Effector memory CD8-positive, alpha-beta T cell (primary cell): Measurements from ENCODE around the gene MTREX.

Experiments used
- ATAC-seq: fragments of 150-1000 bp; cut with Tn5 transposase; replicated peaks from 2 replicates; pipeline ENCODE4 v1.10.0; 2021; ENCODE audit warnings: mild to moderate bottlenecking, moderate library complexity
- DNase-seq, 3 experiments: peaks; one replicate each; pipeline ENCODE4 v3.0.0; 2021
- H3K27ac Mint-ChIP-seq, 2 donors: one replicate each; pipeline ENCODE4 v1.8.0; 2022; ENCODE audit warnings: mild to moderate bottlenecking in 2 of 2, mixed read lengths in 2 of 2, moderate library complexity in 2 of 2
- H3K27me3 Mint-ChIP-seq, 2 donors: one replicate each; pipeline ENCODE4 v1.8.0; 2022; ENCODE audit warnings: mixed read lengths in 2 of 2
- H3K36me3 Mint-ChIP-seq: one replicate; pipeline ENCODE4 v1.8.0; 2022; ENCODE audit warnings: mild to moderate bottlenecking, moderate library complexity, mixed read lengths; ENCODE audit not compliant: insufficient read depth
- H3K4me1 Mint-ChIP-seq, 2 donors: one replicate each; pipeline ENCODE4 v1.8.0; 2022; ENCODE audit warnings: low read depth in 2 of 2, mixed read lengths in 2 of 2
- H3K4me3 Mint-ChIP-seq, 2 donors: one replicate each; pipeline ENCODE4 v1.8.0; 2022; ENCODE audit warnings: mild to moderate bottlenecking in 2 of 2, mixed read lengths in 2 of 2, moderate library complexity in 2 of 2
- H3K9me3 Mint-ChIP-seq, 2 donors: one replicate each; pipeline ENCODE4 v1.8.0; 2022; ENCODE audit warnings: mixed read lengths in 2 of 2

Gene MTREX

GRCh38 chr5:55407059-55407684 lies 99.4 kb downstream of the MTREX start:
- Mint-ChIP-seq H3K4me3 (no peak overlapping the region), H3K4me1 (peaks cover 0 to 3% of the 10 kb centered on the region in 2 donors), H3K27ac (peak overlapping the region in 1 of 2 donors; percentile 49), H3K36me3 (peaks cover 53% of the 10 kb centered on the region), H3K9me3 (no peaks in the 10 kb centered on the region), H3K27me3 (no peaks in the 10 kb centered on the region)
- no peak for ATAC-seq
- DNase-seq: no peak

DNA sequence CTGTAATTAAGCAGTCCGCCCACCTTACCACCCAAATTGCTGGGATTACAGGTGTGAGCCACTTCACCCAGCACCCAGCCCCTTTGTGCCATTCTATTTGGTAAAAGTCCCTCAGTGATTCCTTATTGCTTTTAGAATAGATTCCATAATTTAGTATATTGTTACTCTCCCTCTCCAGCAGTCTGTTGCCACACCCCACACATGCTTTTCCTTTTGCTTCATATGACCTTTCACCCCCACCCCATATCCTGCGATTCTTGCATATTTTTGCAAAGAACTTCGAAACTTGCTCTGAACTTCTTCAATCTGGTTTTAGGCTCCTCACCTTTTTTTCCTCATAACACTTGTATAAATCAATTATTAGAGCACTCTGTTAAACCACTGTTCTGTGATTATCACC lies 100.2 kb downstream of the MTREX start:
- no peak for ATAC-seq
- peak overlapping the region in 1 of 2 donors; percentile 49 for H3K27ac Mint-ChIP-seq
- H3K4me1 Mint-ChIP-seq: peaks cover 0 to 3% of the 10 kb centered on the region in 2 donors
- H3K27me3 Mint-ChIP-seq: no peaks in the 10 kb centered on the region
- DNase-seq: no peak
- peaks cover 51% of the 10 kb centered on the region for H3K36me3 Mint-ChIP-seq
- no peaks in the 10 kb centered on the region for H3K9me3 Mint-ChIP-seq
- H3K4me3 Mint-ChIP-seq: no peak overlapping the region

DNA sequence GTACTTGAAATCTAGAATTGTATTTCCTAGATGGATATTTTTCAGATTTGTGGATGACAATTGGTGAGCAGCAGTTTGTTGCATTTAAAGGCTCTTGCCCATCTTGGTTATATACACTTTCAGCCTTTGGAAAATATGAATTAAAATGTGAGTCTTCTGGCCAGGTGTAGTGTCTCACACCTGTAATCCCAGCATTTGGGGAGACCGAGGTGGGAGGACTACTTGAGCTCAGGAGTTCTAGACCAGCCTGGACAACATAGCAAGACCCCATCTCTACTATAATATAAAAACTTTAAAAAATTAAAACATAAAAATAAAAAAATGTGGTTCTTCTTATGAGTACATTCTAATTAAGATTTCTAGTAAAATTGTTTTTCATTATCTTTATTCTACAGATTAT lies 102.0 kb downstream of the MTREX start:
- H3K27ac Mint-ChIP-seq: no peak overlapping the region
- H3K4me1 Mint-ChIP-seq: peaks cover 0 to 3% of the 10 kb centered on the region in 2 donors
- no peak overlapping the region for H3K4me3 Mint-ChIP-seq
- no peaks in the 10 kb centered on the region for H3K27me3 Mint-ChIP-seq
- H3K36me3 Mint-ChIP-seq: peaks cover 53% of the 10 kb centered on the region
- DNase-seq (no peak), ATAC-seq (no peak)
- H3K9me3 Mint-ChIP-seq: no peaks in the 10 kb centered on the region

DNA sequence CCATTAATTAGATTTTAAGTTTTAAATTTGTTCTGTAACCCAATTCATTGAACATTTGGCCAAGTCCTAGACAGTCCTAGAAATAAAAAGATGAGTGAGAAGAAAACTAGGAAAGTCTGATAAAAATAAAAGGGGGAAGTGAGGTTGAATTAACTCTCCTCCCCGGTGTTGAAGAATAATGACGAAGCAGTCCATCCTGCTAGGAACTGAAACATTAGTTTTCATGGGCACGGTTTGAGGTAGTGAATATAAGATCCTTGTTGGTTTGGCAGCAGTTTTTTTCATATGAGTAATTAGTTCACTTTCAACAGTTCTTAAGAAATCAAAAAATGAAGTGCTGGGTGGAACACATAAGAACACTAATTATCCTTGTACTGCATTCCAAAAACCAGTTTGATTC lies 103.1 kb downstream of the MTREX start:
- peaks cover 0 to 3% of the 10 kb centered on the region in 2 donors for H3K4me1 Mint-ChIP-seq
- H3K4me3 Mint-ChIP-seq: no peak overlapping the region
- ATAC-seq (no peak), DNase-seq (no peak)
- peaks cover 56% of the 10 kb centered on the region for H3K36me3 Mint-ChIP-seq
- no peak overlapping the region for H3K27ac Mint-ChIP-seq
- no peaks in the 10 kb centered on the region for H3K9me3 Mint-ChIP-seq
- no peaks in the 10 kb centered on the region for H3K27me3 Mint-ChIP-seq

- Mint-ChIP-seq H3K4me1 (peaks cover 0 to 3% of the 10 kb centered on the region in 2 donors), H3K4me3 (no peak overlapping the region), H3K9me3 (no peaks in the 10 kb centered on the region), H3K27me3 (no peaks in the 10 kb centered on the region), H3K27ac (no peak overlapping the region), H3K36me3 (peaks cover 58% of the 10 kb centered on the region)
- DNase-seq: no peak
- ATAC-seq: no peak
Measured at GRCh38 chr5:55411876-55412275, 104.1 kb downstream of the MTREX start.

- H3K36me3 Mint-ChIP-seq: peaks cover 63% of the 10 kb centered on the region
- H3K27ac Mint-ChIP-seq: peak overlapping the region in 1 of 2 donors; percentile 22
- no peaks in the 10 kb centered on the region for H3K9me3 Mint-ChIP-seq
- ATAC-seq: no peak
- no peak for DNase-seq
- no peak overlapping the region for H3K4me3 Mint-ChIP-seq
- peaks cover 0 to under 1% of the 10 kb centered on the region in 2 donors for H3K4me1 Mint-ChIP-seq
- no peaks in the 10 kb centered on the region for H3K27me3 Mint-ChIP-seq
Measured at GRCh38 chr5:55413644-55414043, 105.9 kb downstream of the MTREX start.

DNA sequence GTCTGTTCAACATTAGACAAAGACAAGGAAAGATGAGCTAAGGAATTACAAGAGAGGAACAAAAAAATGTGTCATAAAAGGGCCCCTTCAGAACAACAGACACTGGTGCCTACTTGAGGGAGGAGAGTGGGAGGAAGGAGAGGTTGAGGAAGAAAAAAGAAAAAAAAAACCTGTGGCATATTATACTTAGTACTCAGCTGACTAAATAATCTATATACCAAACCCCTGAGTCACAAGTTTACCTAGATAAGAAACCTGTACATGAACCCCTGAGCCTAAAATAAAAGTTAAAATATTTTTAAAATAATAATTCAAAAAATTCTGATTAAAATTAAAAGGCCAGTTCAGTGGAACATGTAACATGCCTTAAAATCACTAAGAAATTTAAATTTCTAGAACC lies 107.3 kb downstream of the MTREX start:
- Mint-ChIP-seq H3K4me3 (no peak overlapping the region), H3K36me3 (peaks cover 57% of the 10 kb centered on the region), H3K9me3 (no peaks in the 10 kb centered on the region), H3K4me1 (peaks cover 0 to 5% of the 10 kb centered on the region in 2 donors), H3K27ac (peak overlapping the region in 1 of 2 donors; percentile 69), H3K27me3 (no peaks in the 10 kb centered on the region)
- ATAC-seq (no peak), DNase-seq (no peak)

DNA sequence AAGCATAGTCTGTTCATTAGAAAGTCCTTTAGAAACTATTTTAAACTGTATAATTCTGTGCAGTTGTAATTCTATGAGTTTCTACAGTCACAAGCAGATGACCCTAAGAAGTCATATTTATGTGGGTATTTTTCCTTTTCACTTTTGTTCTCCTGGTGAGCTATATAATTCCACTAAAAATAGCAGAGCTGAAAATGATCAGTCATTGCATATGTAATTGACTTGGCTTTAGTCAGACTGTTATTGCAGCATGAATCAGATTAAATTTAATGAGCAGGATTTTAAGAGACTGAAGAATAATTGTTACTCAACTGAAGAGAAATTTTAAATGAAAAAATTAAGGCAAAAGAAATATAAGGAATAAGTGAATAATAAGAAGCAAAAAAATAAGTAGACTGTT lies 108.5 kb downstream of the MTREX start:
- H3K27ac Mint-ChIP-seq: no peak overlapping the region
- no peak overlapping the region for H3K4me3 Mint-ChIP-seq
- no peak for ATAC-seq
- peaks cover 46% of the 10 kb centered on the region for H3K36me3 Mint-ChIP-seq
- no peaks in the 10 kb centered on the region for H3K9me3 Mint-ChIP-seq
- no peak for DNase-seq
- no peaks in the 10 kb centered on the region for H3K27me3 Mint-ChIP-seq
- peaks cover 9% of the 10 kb centered on the region in 2 donors for H3K4me1 Mint-ChIP-seq

DNA sequence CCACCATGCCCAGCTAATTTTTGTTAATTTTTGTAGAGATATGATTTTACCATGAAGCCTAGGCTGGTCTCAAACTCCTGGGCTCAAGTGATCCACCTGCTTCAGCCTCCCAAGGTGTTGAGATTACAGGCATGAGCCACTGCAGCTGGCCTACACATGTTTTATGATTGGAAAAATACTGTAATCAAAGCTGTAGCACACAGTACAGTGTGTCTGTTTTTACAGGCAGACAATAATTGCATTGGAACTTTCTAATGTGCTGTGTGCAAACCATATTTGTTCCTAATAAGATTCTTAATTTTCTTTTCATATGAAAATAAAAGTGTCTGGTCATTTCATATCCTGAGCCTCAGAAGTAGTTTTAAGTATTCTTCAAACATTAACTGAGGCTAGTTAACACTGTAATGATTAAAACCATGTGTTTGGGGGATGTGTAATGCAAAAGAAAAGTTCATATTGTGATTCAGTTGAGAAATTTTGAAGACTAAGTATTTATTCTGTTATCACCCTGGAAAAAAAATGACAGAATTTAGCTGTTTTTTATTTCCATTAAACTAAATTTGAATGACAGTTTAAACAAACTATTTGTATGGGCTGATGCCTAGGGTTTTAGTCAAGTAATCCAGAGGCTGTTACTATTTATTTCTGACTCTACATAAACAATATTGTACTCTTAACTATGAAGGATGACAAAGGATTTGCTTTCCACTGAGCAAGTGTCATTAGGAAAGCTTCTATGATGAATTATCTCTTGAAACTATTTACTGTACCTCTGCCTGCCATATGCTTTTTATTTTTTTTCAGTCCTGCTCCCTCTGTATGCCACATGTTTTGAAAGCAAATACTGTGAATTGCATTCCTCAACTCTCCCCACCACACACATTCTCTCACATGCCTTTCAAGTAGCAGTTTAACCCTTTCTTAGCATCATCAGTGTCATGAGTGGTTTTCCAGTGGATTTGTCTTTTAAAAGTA lies 111.5 kb downstream of the MTREX start:
- no peaks in the 10 kb centered on the region for H3K27me3 Mint-ChIP-seq
- ATAC-seq (no peak), DNase-seq (no peak)
- no peak overlapping the region for H3K4me3 Mint-ChIP-seq
- H3K9me3 Mint-ChIP-seq: no peaks in the 10 kb centered on the region
- H3K4me1 Mint-ChIP-seq: peaks cover 9% of the 10 kb centered on the region in 2 donors
- peaks cover 55% of the 10 kb centered on the region for H3K36me3 Mint-ChIP-seq
- H3K27ac Mint-ChIP-seq: no peak overlapping the region

- H3K4me1 Mint-ChIP-seq: peaks cover 9% of the 10 kb centered on the region in 2 donors
- H3K9me3 Mint-ChIP-seq: no peaks in the 10 kb centered on the region
Measured at GRCh38 chr5:55421074-55421529, 113.3 kb downstream of the MTREX start.

DNA sequence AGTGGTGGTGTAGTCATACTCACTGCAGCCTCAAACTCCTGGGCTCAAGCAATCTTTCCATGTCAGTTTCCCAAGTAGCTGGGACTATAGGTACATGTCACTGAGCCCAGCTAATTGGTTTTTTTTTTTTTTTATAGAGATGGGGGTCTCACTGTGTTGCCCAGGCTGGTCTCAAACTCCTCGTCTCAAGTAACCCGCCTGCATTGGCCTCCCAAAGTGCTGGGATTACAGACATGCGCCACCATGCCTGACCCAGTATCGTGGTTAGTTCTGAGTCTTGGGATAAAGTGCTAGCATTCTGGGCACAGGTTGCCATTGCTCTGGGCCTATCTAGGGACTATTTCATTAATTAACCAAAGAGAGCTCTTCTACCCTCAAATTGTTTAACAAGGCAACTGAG lies 118.7 kb downstream of the MTREX start:
- H3K36me3 Mint-ChIP-seq: peaks cover 56% of the 10 kb centered on the region
- no peak overlapping the region for H3K27ac Mint-ChIP-seq
- no peaks in the 10 kb centered on the region for H3K4me1 Mint-ChIP-seq
- no peak for ATAC-seq
- H3K4me3 Mint-ChIP-seq: no peak overlapping the region
- DNase-seq: no peak
- peaks cover 2 to 33% of the 10 kb centered on the region in 2 donors for H3K9me3 Mint-ChIP-seq
- no peaks in the 10 kb centered on the region for H3K27me3 Mint-ChIP-seq

More at GRCh38 chr5:55421074-55421529, 113.3 kb downstream of the MTREX start:
- ATAC-seq (peak; percentile 96), DNase-seq (no peak)
- H3K27ac Mint-ChIP-seq: peak overlapping the region in 1 of 2 donors; percentile 50
- H3K27me3 Mint-ChIP-seq: no peaks in the 10 kb centered on the region
- no peak overlapping the region for H3K4me3 Mint-ChIP-seq
- peaks cover 59% of the 10 kb centered on the region for H3K36me3 Mint-ChIP-seq

- Mint-ChIP-seq H3K9me3 (peaks cover 4 to 35% of the 10 kb centered on the region in 2 donors), H3K36me3 (peaks cover 55% of the 10 kb centered on the region), H3K27ac (no peak overlapping the region), H3K4me1 (no peaks in the 10 kb centered on the region), H3K27me3 (no peaks in the 10 kb centered on the region), H3K4me3 (no peak overlapping the region)
- no peak for DNase-seq
- no peak for ATAC-seq
Measured at GRCh38 chr5:55427157-55427556, 119.4 kb downstream of the MTREX start.

DNA sequence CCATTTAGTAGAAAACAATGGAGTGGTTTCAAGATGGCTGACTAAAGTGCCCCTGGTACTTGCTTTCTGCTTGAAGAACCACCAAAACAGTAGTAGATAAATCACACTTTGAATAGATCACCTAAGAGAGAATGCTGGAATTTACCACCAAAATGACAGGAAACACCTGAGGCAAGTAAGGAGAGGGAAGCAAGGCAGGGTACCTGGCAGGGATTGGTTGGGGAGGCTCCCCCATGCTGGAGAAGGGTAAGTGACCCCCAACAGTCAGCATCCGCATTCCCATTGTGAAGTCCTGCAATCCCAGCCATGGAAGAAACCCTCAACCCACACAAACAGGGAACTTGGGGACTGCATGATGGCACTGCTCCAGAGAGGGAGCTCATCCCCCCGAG lies 121.4 kb downstream of the MTREX start:
- H3K27me3 Mint-ChIP-seq: no peaks in the 10 kb centered on the region
- DNase-seq (no peak), ATAC-seq (no peak)
- H3K4me3 Mint-ChIP-seq: no peak overlapping the region
- H3K4me1 Mint-ChIP-seq: no peaks in the 10 kb centered on the region
- H3K27ac Mint-ChIP-seq: no peak overlapping the region
- peaks cover 37% of the 10 kb centered on the region for H3K36me3 Mint-ChIP-seq
- H3K9me3 Mint-ChIP-seq: peaks cover 6 to 45% of the 10 kb centered on the region in 2 donors
